H1 (cell line): Measurements from ENCODE around the gene RPS6KA5. TPM values are rescaled to one million over a fixed set of nuclear protein-coding genes. Genes with fewer than 3 reads are reported as not detected.

Source experiments
- CTCF ChIA-PET: fragments of 300-600 bp; sonication (Branson Sonifier 250); formaldehyde crosslinking; loops from one replicate; lab custom pipeline; 2021; ENCODE audit not compliant: partially characterized antibody; lab: Charles Lee
- POLR2A ChIA-PET: fragments of 300-600 bp; sonication (Branson Sonifier 250); formaldehyde crosslinking; loops from one replicate; lab custom pipeline; 2021; ENCODE audit warnings: inconsistent platforms; ENCODE audit not compliant: partially characterized antibody; lab: Charles Lee
- DNase-seq, 2 experiments: peaks; one replicate each; pipeline versions ENCODE4 v3.0.0 to v3.0.0-alpha.2; 2010 to 2022; ENCODE audit warnings: low spot score in 2 of 2, low read depth in 1 of 2, mixed read lengths in 1 of 2
- FAIRE-seq: peaks from 2 replicates; lab custom pipeline; 2011; peaks lifted over from hg19 to GRCh38; lab: Jason Lieb, UNC
- H2AFZ ChIP-seq: 2 replicates; pipeline ENCODE4 v1.8.1; 2012; ENCODE audit warnings: low read length, inconsistent platforms
- H2AK5ac ChIP-seq: 2 replicates; pipeline ENCODE4 v1.6.1; 2013; ENCODE audit warnings: low read depth, low read length
- H2BK120ac ChIP-seq: replicated peaks from 2 replicates; pipeline ENCODE3; 2013; ENCODE audit warnings: low read depth, low read length, inconsistent platforms
- H2BK12ac ChIP-seq: 2 replicates; pipeline ENCODE4 v1.6.1; 2013; ENCODE audit warnings: low read depth, low read length
- H2BK15ac ChIP-seq: 2 replicates; pipeline ENCODE4 v1.6.1; 2013; ENCODE audit warnings: low read length
- H2BK20ac ChIP-seq: 2 replicates; pipeline ENCODE4 v1.6.1; 2013; ENCODE audit warnings: low read length
- H2BK5ac ChIP-seq: 2 replicates; pipeline ENCODE4 v1.6.1; 2013; ENCODE audit warnings: low read depth, low read length
- H3K14ac ChIP-seq: 2 replicates; pipeline ENCODE4 v1.6.1; 2013; ENCODE audit warnings: inconsistent platforms; ENCODE audit not compliant: insufficient read length
- H3K18ac ChIP-seq: 2 replicates; pipeline ENCODE4 v1.6.1; 2013; ENCODE audit warnings: low read length; ENCODE audit errors: extremely low read depth
- H3K23ac ChIP-seq: 2 replicates; pipeline ENCODE4 v1.6.1; 2013; ENCODE audit warnings: inconsistent platforms; ENCODE audit not compliant: insufficient read length
- H3K23me2 ChIP-seq: 2 replicates; pipeline ENCODE4 v1.6.1; 2013; ENCODE audit warnings: low read depth, low read length
- H3K27ac ChIP-seq: 2 replicates; pipeline ENCODE4 v1.6.1; 2011; ENCODE audit warnings: low read depth, low read length, inconsistent platforms
- H3K27me3 ChIP-seq, 4 experiments: replicated peaks in 1 of 4; 1 replicate in 1 of 4; 2 replicates in 3 of 4; pipeline versions ENCODE4 v1.6.1 to v1.8.1; 2011 to 2013; ENCODE audit warnings: low read length in 3 of 4, mild to moderate bottlenecking in 3 of 4, inconsistent platforms in 2 of 4, mixed read lengths in 2 of 4, moderate library complexity in 1 of 4; ENCODE audit not compliant: control insufficient read depth in 3 of 4, insufficient read depth in 3 of 4; ENCODE audit errors: extremely low read depth in 1 of 4
- H3K36me3 ChIP-seq, 4 experiments: 2 replicates each; pipeline versions ENCODE4 v1.6.1 to v1.8.1; 2011 to 2013; ENCODE audit warnings: mild to moderate bottlenecking in 4 of 4, low read length in 3 of 4, moderate library complexity in 2 of 4, control low read depth in 1 of 4, inconsistent platforms in 1 of 4; ENCODE audit not compliant: insufficient read depth in 4 of 4, control insufficient read depth in 2 of 4
- H3K4ac ChIP-seq: replicated peaks from 2 replicates; pipeline ENCODE3; 2013; ENCODE audit warnings: low read length, low read depth, mixed read lengths, inconsistent platforms; ENCODE audit not compliant: insufficient read length
- H3K4me1 ChIP-seq, 4 experiments: replicated peaks in 1 of 4; 1 replicate in 1 of 4; 2 replicates in 3 of 4; pipeline versions ENCODE4 v1.6.1 to v1.8.1; 2011 to 2013; ENCODE audit warnings: low read length in 3 of 4, inconsistent platforms in 2 of 4, mixed read lengths in 1 of 4; ENCODE audit not compliant: insufficient read depth in 4 of 4, control insufficient read depth in 3 of 4
- H3K4me2 ChIP-seq, 2 experiments: 2 replicates each; pipeline versions ENCODE4 v1.6.1 to v1.8.1; 2011 to 2013; ENCODE audit warnings: low read depth in 2 of 2, low read length in 2 of 2, control low read depth in 1 of 2, inconsistent platforms in 1 of 2, mild to moderate bottlenecking in 1 of 2; ENCODE audit not compliant: insufficient read depth in 1 of 2
- H3K4me3 ChIP-seq, 4 experiments: fragments of 200-600, 300-600 bp in 1 of 4; sonication (generic), shearing (Covaris generic), sonication (Bioruptor Twin) in 1 of 4; 2 replicates each; pipeline versions ENCODE4 v1.5.1 to v1.8.1; 2011 to 2016; ENCODE audit warnings: low read length in 4 of 4, low read depth in 3 of 4, control low read depth in 2 of 4, inconsistent platforms in 2 of 4, mild to moderate bottlenecking in 2 of 4, mixed read lengths in 1 of 4, moderate library complexity in 1 of 4; ENCODE audit not compliant: insufficient read depth in 2 of 4; ENCODE audit errors: extremely low read depth in 1 of 4
- H3K56ac ChIP-seq: replicated peaks from 2 replicates; pipeline ENCODE3; 2013; ENCODE audit warnings: low read depth, mild to moderate bottlenecking, mixed read lengths, low read length, inconsistent platforms; ENCODE audit not compliant: insufficient read length
- H3K79me1 ChIP-seq: 2 replicates; pipeline ENCODE4 v1.6.1; 2013; ENCODE audit warnings: low read depth, low read length, control low read depth
- H3K79me2 ChIP-seq, 2 experiments: 2 replicates each; pipeline versions ENCODE4 v1.6.1 to v1.8.1; 2012 to 2013; ENCODE audit warnings: low read length in 2 of 2, mild to moderate bottlenecking in 2 of 2, inconsistent platforms in 1 of 2; ENCODE audit not compliant: insufficient read depth in 2 of 2, control insufficient read depth in 1 of 2
- H3K9ac ChIP-seq, 4 experiments: replicated peaks in 1 of 4; 1 replicate in 1 of 4; 2 replicates in 3 of 4; pipeline versions ENCODE4 v1.6.1 to v1.8.1; 2011 to 2013; ENCODE audit warnings: low read depth in 3 of 4, low read length in 3 of 4, control low read depth in 2 of 4, mild to moderate bottlenecking in 2 of 4, moderate library complexity in 2 of 4, inconsistent platforms in 1 of 4; ENCODE audit errors: extremely low read depth in 1 of 4
- H3K9me3 ChIP-seq, 2 experiments: 2 replicates each; pipeline versions ENCODE4 v1.6.1 to v1.8.1; 2012 to 2013; ENCODE audit warnings: mild to moderate bottlenecking in 2 of 2, moderate library complexity in 2 of 2, control low read depth in 1 of 2, inconsistent platforms in 1 of 2, low read depth in 1 of 2, low read length in 1 of 2, mixed read lengths in 1 of 2; ENCODE audit not compliant: insufficient read depth in 2 of 2
- H4K20me1 ChIP-seq, 2 experiments: replicated peaks in 1 of 2; 2 replicates each; pipeline versions ENCODE3 to v1.8.1; 2011 to 2013; ENCODE audit warnings: inconsistent platforms in 2 of 2, low read length in 2 of 2, mild to moderate bottlenecking in 1 of 2; ENCODE audit not compliant: insufficient read depth in 2 of 2, control insufficient read depth in 1 of 2
- H4K5ac ChIP-seq: 2 replicates; pipeline ENCODE4 v1.6.1; 2013; ENCODE audit warnings: low read length, low read depth, mixed read lengths, inconsistent platforms; ENCODE audit not compliant: insufficient read length
- H4K8ac ChIP-seq: 2 replicates; pipeline ENCODE4 v1.8.0; 2013; ENCODE audit warnings: mild to moderate bottlenecking, moderate library complexity, low read length, inconsistent platforms; ENCODE audit not compliant: insufficient read depth; ENCODE audit errors: extremely low read depth
- H4K91ac ChIP-seq: replicated peaks from 2 replicates; pipeline ENCODE3; 2013; ENCODE audit warnings: low read length, mixed read lengths, inconsistent platforms; ENCODE audit not compliant: insufficient read length
- HDAC6 ChIP-seq: IDR thresholded peaks from one replicate; pipeline ENCODE4 v1.7.1; 2012; ENCODE audit warnings: low read depth, mild to moderate bottlenecking, inconsistent platforms, low read length, moderate library complexity
- WGBS, 2 experiments: shearing (Covaris generic) in 1 of 2; methylation state at CpG; one replicate each; pipeline versions ENCODE4 v1.1.6 to v1.1.7; 2013 to 2015; ENCODE audit warnings: low lambda C conversion rate in 2 of 2, mixed read lengths in 2 of 2, inconsistent platforms in 1 of 2, low coverage in 1 of 2, missing lambda C conversion rate in 1 of 2; ENCODE audit not compliant: insufficient replicate concordance in 2 of 2, insufficient coverage in 1 of 2, insufficient read length in 1 of 2; ENCODE audit errors: extremely low coverage in 1 of 2, missing lambda C conversion rate in 1 of 2; 5-methylcytosine and 5-hydroxymethylcytosine counted together
- polyA plus RNA-seq, 7 experiments: library from polyadenylated mRNA; depleted of rRNA in 3 of 7; stranded (reverse) in 5 of 7; unstranded in 2 of 7; fragments of >200 nt in 5 of 7; fragments of 200-250 nt in 2 of 7; gene quantifications; 1 replicate in 5 of 7; 2 replicates in 1 of 7; 4 replicates in 1 of 7; pipeline versions ENCODE4 v1.2.1 to v1.2.3, GENCODE V29; 2011 to 2013; ENCODE audit warnings: missing spikeins in 2 of 7, mixed read lengths in 2 of 7
- total RNA-seq: library from RNA; stranded (reverse); fragmentation: NEBNext Ultra II Directional; extraction: Animal tissue kit (Norgen Biotek cat#: 25700); gene quantifications from 2 replicates; pipeline ENCODE4 v1.2.1, GENCODE V29; 2021

Gene RPS6KA5
- total and polyA plus RNA-seq, 2 of the 8 experiments (the other 6 are each of a cell fraction or from before 2014, with no cell fraction given) = 0.85 to 3.1 TPM

DNA sequence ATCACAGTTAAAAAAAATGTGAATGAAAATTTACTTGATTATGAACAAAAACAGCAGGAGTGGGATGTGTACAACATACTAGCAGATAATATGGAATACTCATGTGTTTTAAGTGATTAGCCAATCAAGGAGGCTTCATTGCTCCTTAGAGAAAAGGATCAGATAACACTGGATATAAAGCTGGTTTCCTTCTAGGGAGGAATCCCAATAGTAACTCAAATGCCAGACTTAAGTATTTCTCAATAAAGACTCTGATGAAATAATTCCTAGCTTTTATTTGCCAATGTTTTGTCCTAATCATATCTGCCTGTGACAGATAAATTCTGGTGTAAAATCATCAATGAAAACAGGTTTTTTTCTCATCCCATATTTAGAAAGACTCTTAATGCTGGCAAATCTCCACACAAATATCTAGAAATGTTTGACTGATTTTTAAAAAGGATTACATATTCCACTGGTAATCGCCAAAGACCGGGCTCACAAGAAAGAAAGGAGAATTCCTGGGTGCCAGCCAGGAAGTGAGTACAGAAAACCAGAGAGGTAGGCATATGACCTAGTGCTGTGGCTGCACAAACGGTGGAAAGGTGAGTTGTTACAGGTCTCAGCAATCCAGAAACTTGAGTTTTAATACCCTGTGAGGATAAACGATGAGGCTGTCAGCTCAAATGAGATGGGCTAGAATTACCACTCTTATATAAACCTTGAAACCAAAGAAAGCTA lies 135.7 kb downstream of the RPS6KA5 start:
- Histone ChIP-seq H3K27me3 (no peaks in the 10 kb centered on the region), H4K20me1 (no peaks in the 10 kb centered on the region), H3K4me2 (no peak overlapping the region), H4K91ac (no peak overlapping the region), H3K56ac (no peak overlapping the region), H2BK12ac (no peak overlapping the region), H3K36me3 (no peaks in the 10 kb centered on the region), H3K9ac (no peak overlapping the region), H4K5ac (no peak overlapping the region), H2AK5ac (no peak overlapping the region), H3K23ac (no peak overlapping the region), H2BK20ac (no peak overlapping the region), H2BK5ac (no peak overlapping the region), H3K79me1 (no peaks in the 10 kb centered on the region), H3K18ac (no peak overlapping the region), H3K14ac (no peak overlapping the region), H3K23me2 (no peaks in the 10 kb centered on the region), H3K4me3 (no peak overlapping the region), H3K4me1 (no peaks in the 10 kb centered on the region), H2BK15ac (no peak overlapping the region), H4K8ac (no peak overlapping the region)
- ChIA-PET POLR2A (no interaction called here), CTCF (interaction anchor here (1.0 to 1.1 kb wide), 2 partner anchors 22 to 73 kb away, joined by 4 read pairs; no protein-coding TSS in a partner anchor)
- 83% methylated on average over 4 of the region's 4 CpGs; no CpG with 5 or more reads in 1 of the 2 experiments for WGBS, 2 experiments
- no peak for DNase-seq
- no peak for TF ChIP-seq HDAC6
- TF ChIP-seq, all 59 proteins: peak for 0
- H3K79me2 ChIP-seq = no peaks in the 10 kb centered on the region
- no peak for FAIRE-seq
- H2AFZ ChIP-seq = no peak overlapping the region
- no peaks in the 10 kb centered on the region for H3K9me3 ChIP-seq
- no peak overlapping the region for H3K4ac ChIP-seq
- no peak overlapping the region for H2BK120ac ChIP-seq
- H3K27ac ChIP-seq = no peak overlapping the region
